Kidney (tissue), 14 donors: ENCODE data around the gene AFAP1L2. TPM values are rescaled to one million over a fixed set of nuclear protein-coding genes. Genes with fewer than 3 reads are reported as not detected.

Source experiments
- DNase-seq, 5 donors: peaks; one replicate each; pipeline ENCODE4 v3.0.0-alpha.2; 2013 to 2020
- FAIRE-seq: peaks from 2 replicates; lab custom pipeline; 2012; peaks lifted over from hg19 to GRCh38; lab: Jason Lieb, UNC
- H3K27ac ChIP-seq, 2 donors: one replicate each; pipeline ENCODE4 v1.7.0; 2013; ENCODE audit warnings: low read depth in 2 of 2, low read length in 2 of 2, inconsistent platforms in 1 of 2
- H3K27me3 ChIP-seq: one replicate; pipeline ENCODE4 v1.7.1; 2013; ENCODE audit warnings: low read length, inconsistent platforms; ENCODE audit not compliant: control insufficient read depth, insufficient read depth
- H3K36me3 ChIP-seq, 3 donors: one replicate each; pipeline versions ENCODE4 v1.7.0 to v1.7.1; 2013; ENCODE audit warnings: low read length in 3 of 3, control low read depth in 1 of 3, inconsistent platforms in 1 of 3; ENCODE audit not compliant: insufficient read depth in 3 of 3, control insufficient read depth in 2 of 3
- H3K4me1 ChIP-seq, 3 donors: one replicate each; pipeline versions ENCODE4 v1.7.0 to v1.7.1; 2013; ENCODE audit warnings: low read length in 3 of 3, inconsistent platforms in 1 of 3, low read depth in 1 of 3; ENCODE audit not compliant: control insufficient read depth in 2 of 3, insufficient read depth in 2 of 3
- H3K4me3 ChIP-seq, 3 donors: one replicate each; pipeline versions ENCODE4 v1.7.0 to v1.8.1; 2013; ENCODE audit warnings: low read length in 3 of 3, control low read depth in 1 of 3, inconsistent platforms in 1 of 3
- H3K9ac ChIP-seq, 3 donors: one replicate each; pipeline versions ENCODE4 v1.7.0 to v1.7.1; 2013; ENCODE audit warnings: low read length in 3 of 3, control low read depth in 1 of 3, inconsistent platforms in 1 of 3
- H3K9me3 ChIP-seq, 3 donors: one replicate each; pipeline versions ENCODE4 v1.7.0 to v1.7.1; 2013; ENCODE audit warnings: low read length in 3 of 3, control low read depth in 1 of 3, inconsistent platforms in 1 of 3; ENCODE audit not compliant: control insufficient read depth in 2 of 3, insufficient read depth in 1 of 3
- intact Hi-C: fragments of 100-400 bp; cut with DNase I; formaldehyde crosslinking; loops from one replicate; pipeline ENCODE4 v1.11.1; 2022
- polyA plus RNA-seq: library from polyadenylated mRNA; stranded (reverse); fragments of 350-450 nt; fragmentation: Illumina TruSeq; extraction: RNeasy Lipid Tissue Mini Kit (QIAGEN cat#74804); gene quantifications from one replicate; pipeline ENCODE4 v1.2.3, GENCODE V29; 2014; ENCODE audit warnings: low read depth, low replicate concordance; ENCODE audit not compliant: insufficient read depth
- total RNA-seq: library from RNA; stranded (reverse); fragmentation: NEBNext Ultra II Directional; extraction: Animal tissue kit (Norgen Biotek cat#: 25700); gene quantifications from one replicate; pipeline ENCODE4 v1.2.1, GENCODE V29; 2021
- TF ChIP-seq, protein P1 (sequence below): IDR thresholded peaks from 3 replicates; pipeline ENCODE4 v1.5.1; 2012; ENCODE audit warnings: mild to moderate bottlenecking, moderate library complexity, borderline replicate concordance; ENCODE audit not compliant: insufficient read depth; ENCODE audit errors: extremely low read depth
- donor health status: control.
- donor health status: control.
- donor health status: control.
- donor health status: control.
- donor health status: control.
- donor health status: DM: yes; HTN: yes; CAD: no.
- donor health status: Normal renal cell carcinoma (clear cell type).

AFAP1L2 gene
- total and polyA plus RNA-seq, 2 donors from 2014 or later, result 19.8 to 24.0 TPM

GRCh38 chr10:114356126-114356525, 48.2 kb downstream of the AFAP1L2 start:
- TF ChIP-seq, protein P1, sequence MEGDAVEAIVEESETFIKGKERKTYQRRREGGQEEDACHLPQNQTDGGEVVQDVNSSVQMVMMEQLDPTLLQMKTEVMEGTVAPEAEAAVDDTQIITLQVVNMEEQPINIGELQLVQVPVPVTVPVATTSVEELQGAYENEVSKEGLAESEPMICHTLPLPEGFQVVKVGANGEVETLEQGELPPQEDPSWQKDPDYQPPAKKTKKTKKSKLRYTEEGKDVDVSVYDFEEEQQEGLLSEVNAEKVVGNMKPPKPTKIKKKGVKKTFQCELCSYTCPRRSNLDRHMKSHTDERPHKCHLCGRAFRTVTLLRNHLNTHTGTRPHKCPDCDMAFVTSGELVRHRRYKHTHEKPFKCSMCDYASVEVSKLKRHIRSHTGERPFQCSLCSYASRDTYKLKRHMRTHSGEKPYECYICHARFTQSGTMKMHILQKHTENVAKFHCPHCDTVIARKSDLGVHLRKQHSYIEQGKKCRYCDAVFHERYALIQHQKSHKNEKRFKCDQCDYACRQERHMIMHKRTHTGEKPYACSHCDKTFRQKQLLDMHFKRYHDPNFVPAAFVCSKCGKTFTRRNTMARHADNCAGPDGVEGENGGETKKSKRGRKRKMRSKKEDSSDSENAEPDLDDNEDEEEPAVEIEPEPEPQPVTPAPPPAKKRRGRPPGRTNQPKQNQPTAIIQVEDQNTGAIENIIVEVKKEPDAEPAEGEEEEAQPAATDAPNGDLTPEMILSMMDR, result no peak
- Histone ChIP-seq H3K4me3 (no peak overlapping the region), H3K27ac (no peak overlapping the region), H3K9ac (no peak overlapping the region), H3K36me3 (no peaks in the 10 kb centered on the region), H3K9me3 (no peaks in the 10 kb centered on the region), H3K27me3 (no peaks in the 10 kb centered on the region), H3K4me1 (peaks cover 1 to 12% (median 10%) of the 10 kb centered on the region in 3 donors)
- DNase-seq (no peak), FAIRE-seq (no peak)
- intact Hi-C loops, result no loop called here

- TF ChIP-seq, protein P1, result no peak
- Histone ChIP-seq H3K27me3 (no peaks in the 10 kb centered on the region), H3K27ac (no peak overlapping the region), H3K4me3 (no peak overlapping the region), H3K36me3 (no peaks in the 10 kb centered on the region), H3K9me3 (no peaks in the 10 kb centered on the region), H3K4me1 (peaks cover 13 to 20% (median 18%) of the 10 kb centered on the region in 3 donors), H3K9ac (no peak overlapping the region)
- DNase-seq, result no peak
- no peak for FAIRE-seq
- intact Hi-C loops, result no loop called here
These were observed 50.9 kb downstream of the AFAP1L2 start for GRCh38 chr10:114353383-114353782.

DNA sequence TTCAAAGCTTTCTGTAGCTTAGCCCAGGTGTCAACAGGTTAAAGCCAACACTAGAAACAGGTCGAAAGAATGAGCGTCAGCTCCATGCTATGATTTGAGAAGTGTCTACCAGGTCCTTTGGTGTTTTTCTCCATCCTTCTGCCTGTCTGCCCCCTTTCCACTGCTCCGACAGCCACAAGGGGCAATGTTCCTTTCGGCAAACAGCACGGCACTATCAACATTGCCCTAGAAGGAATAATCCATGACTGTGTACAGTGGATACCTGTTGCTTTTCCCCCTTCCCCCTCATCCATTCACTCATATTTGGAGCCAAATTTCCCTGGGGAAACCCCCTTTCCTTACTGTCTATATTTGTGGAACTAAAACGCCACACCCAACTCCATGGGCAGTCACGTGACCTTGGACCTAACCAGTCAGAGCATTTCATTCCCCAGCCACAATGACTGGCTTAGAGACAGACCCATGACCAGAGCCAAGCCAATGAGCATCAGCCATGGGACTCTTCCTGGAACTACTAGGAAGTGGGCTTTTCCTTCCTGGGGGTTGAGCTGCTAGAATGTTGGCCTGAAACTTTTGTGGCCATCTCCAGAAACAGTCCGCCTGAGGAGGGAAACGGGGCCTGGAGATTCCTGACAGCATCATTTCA, 51.5 kb downstream of the AFAP1L2 start:
- Histone ChIP-seq H3K9ac (no peak overlapping the region), H3K36me3 (no peaks in the 10 kb centered on the region), H3K27me3 (no peaks in the 10 kb centered on the region), H3K4me3 (no peak overlapping the region), H3K27ac (no peak overlapping the region), H3K4me1 (peaks cover 13 to 20% (median 17%) of the 10 kb centered on the region in 3 donors), H3K9me3 (no peaks in the 10 kb centered on the region)
- DNase-seq (no peak), FAIRE-seq (no peak)
- intact Hi-C loops, result no loop called here
- TF ChIP-seq, protein P1, result no peak

GRCh38 chr10:114350751-114351150, 53.6 kb downstream of the AFAP1L2 start:
- no peak overlapping the region for H3K27ac ChIP-seq
- H3K27me3 ChIP-seq, result no peaks in the 10 kb centered on the region
- intact Hi-C loops, result no loop called here
- no peak overlapping the region for H3K9ac ChIP-seq
- H3K4me3 ChIP-seq, result no peak overlapping the region
- no peaks in the 10 kb centered on the region for H3K9me3 ChIP-seq
- FAIRE-seq, result no peak
- peak in 3 of 5 donors; percentile 52 to 80 (median 59) for DNase-seq
- TF ChIP-seq, protein P1, result no peak
- H3K36me3 ChIP-seq, result no peaks in the 10 kb centered on the region
- peaks cover 7 to 19% (median 15%) of the 10 kb centered on the region in 3 donors for H3K4me1 ChIP-seq
